NCI-H1436 (cell line): ENCODE results near the gene MARCHF7.
"Not testable (repeated sequence)": the region's sequence is repeated elsewhere in the genome, so short reads cannot be mapped to it uniquely, and the experiment has no call there.

ENCODE experiments used
- DNase-seq: peaks from one replicate; lab custom pipeline; 2025; lab: John Stamatoyannopoulos, UW

Gene MARCHF7, protein sequence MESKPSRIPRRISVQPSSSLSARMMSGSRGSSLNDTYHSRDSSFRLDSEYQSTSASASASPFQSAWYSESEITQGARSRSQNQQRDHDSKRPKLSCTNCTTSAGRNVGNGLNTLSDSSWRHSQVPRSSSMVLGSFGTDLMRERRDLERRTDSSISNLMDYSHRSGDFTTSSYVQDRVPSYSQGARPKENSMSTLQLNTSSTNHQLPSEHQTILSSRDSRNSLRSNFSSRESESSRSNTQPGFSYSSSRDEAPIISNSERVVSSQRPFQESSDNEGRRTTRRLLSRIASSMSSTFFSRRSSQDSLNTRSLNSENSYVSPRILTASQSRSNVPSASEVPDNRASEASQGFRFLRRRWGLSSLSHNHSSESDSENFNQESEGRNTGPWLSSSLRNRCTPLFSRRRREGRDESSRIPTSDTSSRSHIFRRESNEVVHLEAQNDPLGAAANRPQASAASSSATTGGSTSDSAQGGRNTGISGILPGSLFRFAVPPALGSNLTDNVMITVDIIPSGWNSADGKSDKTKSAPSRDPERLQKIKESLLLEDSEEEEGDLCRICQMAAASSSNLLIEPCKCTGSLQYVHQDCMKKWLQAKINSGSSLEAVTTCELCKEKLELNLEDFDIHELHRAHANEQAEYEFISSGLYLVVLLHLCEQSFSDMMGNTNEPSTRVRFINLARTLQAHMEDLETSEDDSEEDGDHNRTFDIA

DNA sequence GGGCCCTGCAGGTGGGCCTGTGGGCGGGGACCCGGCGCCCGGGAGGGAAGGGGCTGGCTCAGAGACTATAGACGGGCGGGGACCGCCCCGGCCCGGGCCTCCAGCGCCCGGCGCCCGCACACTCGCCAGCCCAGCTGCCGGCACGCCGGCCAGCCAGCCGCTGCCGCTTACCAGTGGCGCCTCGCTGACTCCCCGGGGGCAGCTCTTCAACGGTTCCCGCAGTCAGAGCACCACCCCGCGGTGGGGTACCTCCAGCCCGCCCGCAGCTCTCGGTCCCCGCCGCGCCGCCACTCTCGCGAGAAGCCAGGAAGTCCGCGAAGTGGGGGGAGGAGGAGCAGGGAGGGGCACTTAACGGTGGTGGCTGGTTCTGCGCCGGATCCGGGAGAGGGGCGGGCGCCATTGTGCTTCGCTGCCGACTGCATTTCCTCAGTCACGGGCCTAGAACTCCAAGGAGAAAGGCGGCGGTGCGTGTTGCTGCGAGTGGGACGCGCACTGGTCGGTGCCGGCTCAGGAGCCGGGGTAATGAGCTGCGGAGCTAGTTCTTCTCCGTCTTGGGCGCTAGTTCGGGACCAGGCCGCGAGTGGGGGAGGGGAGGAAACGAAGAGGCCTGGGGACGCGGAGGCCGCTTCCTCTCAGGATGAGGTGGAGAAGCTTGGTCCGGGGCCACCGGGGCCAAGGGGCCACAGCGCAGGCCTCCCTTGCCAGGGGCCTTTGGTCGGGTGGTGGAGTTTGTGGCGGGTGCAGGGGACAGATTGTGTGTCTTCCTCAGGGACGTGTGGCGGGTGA is at the start of gene MARCHF7:
Gene MARCHF7, plus strand, starts transcription at position 364 of the 786 bp plus-strand sequence. CDS start 16,517 bp downstream, outside the sequence.
- peak; percentile 98 for DNase-seq

- not testable (repeated sequence) for DNase-seq
These were observed 44.9 kb upstream of the MARCHF7 start for GRCh38 chr2:159667423-159667822.

- DNase-seq: no peak
These were observed 41.3 kb upstream of the MARCHF7 start for GRCh38 chr2:159671047-159671446.

GRCh38 chr2:159677654-159678053 is 34.7 kb upstream of the MARCHF7 start:
- DNase-seq: no peak

DNA sequence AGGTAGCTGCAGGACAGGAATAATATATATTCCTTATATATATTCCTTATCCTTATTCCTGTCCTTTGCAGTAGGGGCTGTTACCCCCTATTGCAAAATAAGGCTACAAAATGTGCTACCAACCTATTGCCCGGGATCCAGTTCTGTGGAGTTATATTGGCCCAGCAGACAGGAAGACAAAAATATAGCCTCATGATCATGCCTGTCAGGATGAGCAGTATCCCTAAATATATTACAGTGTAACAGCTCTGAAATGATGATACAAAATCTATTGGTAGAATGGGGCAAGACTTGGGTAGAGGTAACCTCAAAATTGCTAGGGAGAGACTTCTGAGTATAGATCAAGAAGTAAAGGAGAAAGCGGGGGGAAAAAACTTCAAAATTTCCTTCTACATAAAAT is 31.6 kb upstream of the MARCHF7 start:
- no peak for DNase-seq

GRCh38 chr2:159683817-159684216 is 28.5 kb upstream of the MARCHF7 start:
- no peak for DNase-seq

- DNase-seq: no peak
These were observed 27.5 kb upstream of the MARCHF7 start for GRCh38 chr2:159684796-159685195.

GRCh38 chr2:159694500-159695040 is 17.7 kb upstream of the MARCHF7 start:
- no peak for DNase-seq

DNA sequence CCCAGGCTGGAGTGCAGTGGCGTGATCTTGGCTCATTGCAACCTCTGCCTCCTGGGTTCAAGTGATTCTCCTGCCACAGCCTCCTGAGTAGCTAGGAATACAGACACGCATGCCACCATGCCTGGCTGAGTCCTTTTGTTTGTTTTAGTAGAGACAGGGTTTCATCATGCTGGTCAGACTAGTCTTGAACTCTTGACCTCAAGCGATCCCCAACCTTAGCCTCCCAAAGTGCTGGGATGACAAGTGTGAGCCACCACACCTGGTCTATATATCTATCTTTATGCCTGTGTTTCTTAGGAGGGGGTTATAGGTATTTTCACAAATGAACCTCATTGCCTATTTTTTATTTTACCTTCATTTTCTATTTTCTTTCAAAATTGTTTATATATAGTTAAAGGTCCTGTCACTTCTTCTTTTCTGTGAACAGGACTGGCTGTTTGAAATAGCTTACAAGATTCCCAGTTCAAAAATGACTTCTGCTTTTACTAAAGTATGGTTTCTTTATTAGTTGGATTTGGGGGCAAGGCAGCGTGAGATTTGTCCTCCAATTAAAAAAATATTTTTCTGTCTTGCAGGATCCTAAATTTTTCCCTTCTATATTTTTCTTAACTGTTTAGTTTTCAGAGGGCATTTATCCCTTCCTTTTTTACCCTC is 16.4 kb upstream of the MARCHF7 start:
- DNase-seq: no peak

DNA sequence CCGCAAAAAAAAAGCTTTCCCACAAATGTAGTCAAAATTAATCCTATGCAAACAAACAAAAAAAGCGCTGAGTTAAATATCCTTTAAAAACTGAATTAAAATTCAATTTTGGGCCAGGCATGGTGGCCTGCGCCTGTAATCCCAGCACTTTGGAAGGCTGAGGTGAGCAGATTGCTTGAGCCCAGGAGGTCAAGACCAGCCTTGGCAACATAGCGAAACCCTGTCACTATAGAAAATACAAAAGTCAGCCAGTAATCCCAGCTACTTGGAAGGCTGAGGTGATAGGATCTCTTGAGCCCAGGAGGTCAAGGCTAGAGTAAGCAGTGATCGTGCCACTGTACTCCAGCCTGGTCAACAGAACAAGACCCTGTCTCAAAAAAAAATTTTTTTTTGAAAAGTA is 8.8 kb upstream of the MARCHF7 start:
- no peak for DNase-seq

DNA sequence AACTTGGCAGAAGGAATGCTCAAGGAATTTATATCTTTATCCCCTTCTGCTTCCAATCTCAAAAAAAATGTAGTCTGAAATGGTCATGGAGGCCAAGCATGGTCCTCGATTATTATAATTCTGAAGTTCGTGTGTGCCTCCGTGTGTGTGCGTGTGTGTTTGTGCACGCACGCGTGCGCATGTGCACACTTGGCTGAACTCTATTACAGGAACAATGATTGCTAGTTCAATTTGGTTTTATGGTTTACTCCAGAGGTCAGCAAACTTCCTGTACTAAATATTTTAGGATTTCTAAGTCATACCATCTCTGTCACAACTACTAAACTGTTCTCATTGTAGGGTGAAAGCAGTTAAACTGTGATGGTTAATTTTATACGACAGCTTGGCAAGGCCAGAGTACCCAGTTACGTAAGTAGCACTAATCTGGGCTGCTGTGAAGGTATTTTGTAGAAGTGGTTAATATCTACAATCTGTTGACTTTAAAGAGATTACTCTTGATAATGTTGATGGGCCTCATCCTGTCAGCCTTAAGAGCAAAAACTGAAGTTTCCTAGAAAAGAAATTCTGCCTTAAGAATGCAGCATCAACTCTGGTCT is 5.8 kb upstream of the MARCHF7 start:
- no peak for DNase-seq

- DNase-seq: no peak
These were observed 4.1 kb upstream of the MARCHF7 start for GRCh38 chr2:159708066-159708760.

GRCh38 chr2:159710601-159711180 is 1.6 kb upstream of the MARCHF7 start:
- DNase-seq: no peak

DNA sequence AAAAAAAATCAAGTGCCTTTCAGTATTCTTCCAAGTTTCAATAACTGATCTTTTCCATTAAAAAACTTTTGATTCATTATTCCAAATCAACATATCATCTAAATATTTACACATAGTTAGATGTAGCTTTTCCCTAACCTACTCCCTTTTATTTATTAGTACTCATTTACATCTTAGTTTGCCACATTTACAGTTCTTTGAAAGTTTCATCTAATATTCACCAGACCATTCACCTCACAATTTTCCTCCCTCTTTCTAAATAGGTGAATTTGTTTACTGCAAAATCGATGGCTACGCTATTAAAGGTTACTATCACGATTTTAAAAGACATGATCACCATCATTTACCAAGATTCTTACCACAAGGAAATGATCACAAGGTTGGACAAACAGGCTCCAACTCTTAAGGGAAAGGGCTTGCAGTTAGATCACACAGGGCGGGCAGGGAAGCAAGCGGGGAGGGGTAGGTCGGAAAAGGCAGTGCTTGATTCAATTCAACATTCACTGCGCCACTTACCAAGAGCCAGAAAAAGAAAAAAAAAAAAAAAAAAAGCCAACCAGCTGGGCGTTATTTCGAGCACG is 654 bp upstream of the MARCHF7 start:
- no peak for DNase-seq

GRCh38 chr2:159712929-159713420 is 669 bp downstream of the MARCHF7 start:
- no peak for DNase-seq

- DNase-seq: no peak
These were observed 1.4 kb downstream of the MARCHF7 start for GRCh38 chr2:159713631-159714246.

DNA sequence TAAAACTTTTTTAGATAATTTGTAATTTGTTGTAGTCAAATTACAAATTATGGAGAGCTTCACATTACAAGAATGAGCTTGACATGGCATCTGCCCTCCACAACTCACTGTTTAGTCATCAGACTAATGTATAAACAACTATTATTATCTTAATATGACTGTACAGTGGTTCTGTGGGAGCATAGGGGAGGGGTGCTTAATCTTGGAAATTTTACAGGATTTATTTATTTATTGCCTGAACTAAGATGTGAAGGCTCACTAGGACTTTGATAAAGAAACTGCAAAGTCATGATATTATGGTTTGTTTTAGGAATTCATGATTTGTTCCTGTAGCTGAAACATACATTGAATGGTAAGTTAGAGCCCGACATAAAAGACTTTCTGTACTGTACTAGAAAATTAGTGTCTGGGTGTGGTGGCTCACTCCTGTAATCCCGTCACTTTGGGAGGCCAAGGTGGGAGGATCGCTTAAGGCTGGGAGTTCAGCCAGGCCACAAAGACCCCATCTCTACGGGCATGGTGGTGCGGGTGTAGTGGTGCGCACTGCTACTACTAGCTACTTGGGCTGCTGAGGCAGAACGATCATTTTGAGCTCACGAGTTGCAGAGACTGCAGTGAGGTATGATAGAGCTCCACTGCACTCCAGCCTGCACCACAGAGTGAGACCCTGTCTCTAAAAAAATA is 2.1 kb downstream of the MARCHF7 start:
- DNase-seq: no peak

DNA sequence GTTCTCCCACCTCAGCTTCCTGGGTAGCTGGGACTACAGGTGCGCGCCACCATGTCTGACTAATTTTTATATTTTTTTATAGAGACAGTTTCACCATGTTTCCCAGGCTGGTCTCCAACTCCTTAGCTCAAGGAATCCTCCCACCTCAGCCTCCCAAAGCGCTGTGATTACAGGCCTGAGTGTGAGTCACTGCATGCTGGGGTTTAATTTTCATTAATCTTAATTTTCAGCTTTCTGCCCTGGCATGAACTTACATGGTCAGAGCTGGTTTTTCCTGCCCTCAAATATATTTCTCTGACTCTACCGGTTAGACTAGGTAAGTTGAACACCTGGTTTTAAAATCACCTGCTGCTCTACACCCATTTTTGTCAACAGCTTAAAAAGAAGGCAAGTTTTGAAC is 3.1 kb downstream of the MARCHF7 start:
- no peak for DNase-seq

DNA sequence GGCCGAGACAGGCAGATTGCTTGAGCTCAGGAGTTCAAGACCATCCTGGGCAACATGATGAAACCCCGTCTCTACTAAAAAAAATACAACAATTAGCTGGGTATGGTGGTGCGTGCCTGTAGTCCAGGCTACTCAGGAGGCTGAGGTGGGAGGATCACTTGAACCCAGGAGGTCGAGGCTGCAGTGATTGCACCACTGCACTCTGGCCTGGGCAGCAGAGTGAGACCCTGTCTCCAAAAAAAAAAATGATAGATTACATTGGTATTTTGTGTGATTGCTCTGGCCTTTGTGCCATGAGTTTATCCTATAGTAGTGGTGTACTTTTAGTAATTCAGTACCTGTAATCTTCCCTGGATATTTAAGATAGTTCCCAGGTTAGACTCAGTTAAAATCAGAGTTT is 4.1 kb downstream of the MARCHF7 start:
- not testable (repeated sequence) for DNase-seq
